GM19239 (cell line): ENCODE results near the gene JOSD2.
"Not testable (repeated sequence)": the region's sequence is repeated elsewhere in the genome, so short reads cannot be mapped to it uniquely, and the experiment has no call there.

ENCODE experiments used
- DNase-seq: peaks from one replicate; pipeline ENCODE4 v3.0.0; 2011; ENCODE audit warnings: low spot score; ENCODE audit not compliant: insufficient read length
- FAIRE-seq: peaks from 2 replicates; lab custom pipeline; 2011; peaks lifted over from hg19 to GRCh38; lab: Jason Lieb, UNC

Gene JOSD2

GRCh38 chr19:50479761-50480251 lies 31.2 kb downstream of the JOSD2 start:
- no peak for FAIRE-seq
- DNase-seq, result no peak

GRCh38 chr19:50478901-50479715 lies 31.9 kb downstream of the JOSD2 start:
- no peak for FAIRE-seq
- no peak for DNase-seq

GRCh38 chr19:50477751-50478515 lies 33.1 kb downstream of the JOSD2 start:
- FAIRE-seq (peak; percentile 8), DNase-seq (no peak)

GRCh38 chr19:50476907-50477238 lies 34.1 kb downstream of the JOSD2 start:
- FAIRE-seq (no peak), DNase-seq (no peak)

GRCh38 chr19:50476224-50476906 lies 34.6 kb downstream of the JOSD2 start, which contains the start of the genes EMC10 and GARIN5A:
Gene EMC10, plus strand, starts transcription at chr19:50476507. Its CDS starts 38 bp downstream, at chr19:50476545.
Gene GARIN5A, minus strand, starts transcription at chr19:50476848. Its CDS starts 460 bp downstream, at chr19:50476388.
- peak; percentile 80 for FAIRE-seq

GRCh38 chr19:50475736-50476223 lies 35.2 kb downstream of the JOSD2 start:
- FAIRE-seq (no peak), DNase-seq (no peak)

More at GRCh38 chr19:50476224-50476906, 34.6 kb downstream of the JOSD2 start, which contains the start of the genes EMC10 and GARIN5A:
- DNase-seq, result peak; percentile 100

- DNase-seq, result no peak
- FAIRE-seq, result no peak
These were observed 35.9 kb downstream of the JOSD2 start for GRCh38 chr19:50475101-50475568.

GRCh38 chr19:50473336-50473735 lies 37.7 kb downstream of the JOSD2 start:
- DNase-seq, FAIRE-seq: not testable (repeated sequence)

GRCh38 chr19:50468818-50469217 lies 42.2 kb downstream of the JOSD2 start:
- DNase-seq, result no peak
- FAIRE-seq, result no peak

- no peak for FAIRE-seq
- DNase-seq, result no peak
These were observed 43.4 kb downstream of the JOSD2 start for GRCh38 chr19:50467566-50467965.

- DNase-seq (no peak), FAIRE-seq (no peak)
These were observed 44.3 kb downstream of the JOSD2 start for GRCh38 chr19:50466706-50467039.

GRCh38 chr19:50465986-50466705 lies 44.8 kb downstream of the JOSD2 start:
- FAIRE-seq, result no peak
- no peak for DNase-seq

- DNase-seq (no peak), FAIRE-seq (no peak)
These were observed 46.0 kb downstream of the JOSD2 start for GRCh38 chr19:50465000-50465399.

GRCh38 chr19:50464348-50464747 lies 46.6 kb downstream of the JOSD2 start:
- FAIRE-seq (no peak), DNase-seq (no peak)

GRCh38 chr19:50462970-50463369 lies 48.0 kb downstream of the JOSD2 start:
- DNase-seq (no peak), FAIRE-seq (no peak)

GRCh38 chr19:50461066-50461875 lies 49.7 kb downstream of the JOSD2 start:
- DNase-seq (peak; percentile 94), FAIRE-seq (peak; percentile 96)

GRCh38 chr19:50460161-50460765 lies 50.7 kb downstream of the JOSD2 start:
- DNase-seq (peak; percentile 85), FAIRE-seq (peak; percentile 97)

- FAIRE-seq (no peak), DNase-seq (no peak)
These were observed 51.4 kb downstream of the JOSD2 start for GRCh38 chr19:50459638-50460037.
